ENCODE measurements around the gene GNAS-AS1. TPM values are rescaled to one million over a fixed set of nuclear protein-coding genes. Genes with fewer than 3 reads are reported as not detected.

Gene GNAS-AS1
- total RNA-seq, 1 experiment from 2014 or later: 0.11 TPM

- H4K20me1 ChIP-seq (ENCODE audit: low read length): no peaks in the 10 kb centered on the region
- H3K27ac ChIP-seq (ENCODE audit: low read length): no peak overlapping the region
- H3K4me2 ChIP-seq (ENCODE audit: low read length): no peak overlapping the region
- H3K9ac ChIP-seq (ENCODE audit: low read length): no peak overlapping the region
- ChIA-PET POLR2A (ENCODE audit: unreplicated experiment) (no interaction called here), CTCF (no interaction called here)
- peaks cover 19% of the 10 kb centered on the region for H3K4me1 ChIP-seq (ENCODE audit: insufficient read depth, low read length)
- H2AFZ ChIP-seq (ENCODE audit: low read length): no peak overlapping the region
- intact Hi-C loops (cut with micrococcal nuclease): no loop called here
- no peaks in the 10 kb centered on the region for H3K9me3 ChIP-seq (ENCODE audit: low read length)
- H3K4me3 ChIP-seq (ENCODE audit: low read length): no peak overlapping the region
- H3K36me3 ChIP-seq (ENCODE audit: low read depth, low read length): no peaks in the 10 kb centered on the region
- no peaks in the 10 kb centered on the region for H3K9me2 ChIP-seq (replicated peaks; ENCODE audit: low read length)
- TF ChIP-seq EZH2phosphoT487 (IDR thresholded peaks at IDR 0.05; ENCODE audit: borderline replicate concordance, low read length): no peak
- no peak for TF ChIP-seq CTCF (conservative IDR thresholded peaks at IDR 0.05; ENCODE audit: low read depth, low read length)
- no peak for TF ChIP-seq EZH2 (IDR thresholded peaks at IDR 0.05; ENCODE audit: low read length, unreplicated experiment)
- no peak for DNase-seq
- H3F3A ChIP-seq (ENCODE audit: low read length, unreplicated experiment): no peaks in the 10 kb centered on the region
- no peak for ATAC-seq
- H3K79me2 ChIP-seq (ENCODE audit: low read length): no peaks in the 10 kb centered on the region
- no peaks in the 10 kb centered on the region for H3K27me3 ChIP-seq (ENCODE audit: low read length)
- BruUV-seq (replicated peaks): no TSS peak
Measured at GRCh38 chr20:58877976-58878360, 27.3 kb upstream of the GNAS-AS1 start.

GRCh38 chr20:58877050-58877975, 26.6 kb upstream of the GNAS-AS1 start:
- no peaks in the 10 kb centered on the region for H3K36me3 ChIP-seq (ENCODE audit: low read depth, low read length)
- no peaks in the 10 kb centered on the region for H3K9me3 ChIP-seq (ENCODE audit: low read length)
- no peak overlapping the region for H3K27ac ChIP-seq (ENCODE audit: low read length)
- no peak overlapping the region for H3K9ac ChIP-seq (ENCODE audit: low read length)
- no peak overlapping the region for H3K4me3 ChIP-seq (ENCODE audit: low read length)
- intact Hi-C loops (cut with micrococcal nuclease): no loop called here
- CTCF ChIA-PET: no interaction called here
- H3K27me3 ChIP-seq (ENCODE audit: low read length): no peaks in the 10 kb centered on the region
- H3K79me2 ChIP-seq (ENCODE audit: low read length): no peaks in the 10 kb centered on the region
- no peaks in the 10 kb centered on the region for H3F3A ChIP-seq (ENCODE audit: low read length, unreplicated experiment)
- no peak overlapping the region for H2AFZ ChIP-seq (ENCODE audit: low read length)
- no peak for ATAC-seq
- peaks cover 19% of the 10 kb centered on the region for H3K4me1 ChIP-seq (ENCODE audit: insufficient read depth, low read length)
- POLR2A ChIA-PET (ENCODE audit: unreplicated experiment): no interaction called here
- BruUV-seq (replicated peaks): no TSS peak
- no peaks in the 10 kb centered on the region for H4K20me1 ChIP-seq (ENCODE audit: low read length)
- TF ChIP-seq EZH2 (IDR thresholded peaks at IDR 0.05; ENCODE audit: low read length, unreplicated experiment) (no peak), CTCF (conservative IDR thresholded peaks at IDR 0.05; ENCODE audit: low read depth, low read length) (no peak), EZH2phosphoT487 (IDR thresholded peaks at IDR 0.05; ENCODE audit: borderline replicate concordance, low read length) (no peak)
- DNase-seq: no peak
- no peak overlapping the region for H3K4me2 ChIP-seq (ENCODE audit: low read length)
- H3K9me2 ChIP-seq (replicated peaks; ENCODE audit: low read length): no peaks in the 10 kb centered on the region

GRCh38 chr20:58876437-58876836, 25.7 kb upstream of the GNAS-AS1 start:
- no peak overlapping the region for H2AFZ ChIP-seq (ENCODE audit: low read length)
- H3K79me2 ChIP-seq (ENCODE audit: low read length): no peaks in the 10 kb centered on the region
- no peak overlapping the region for H3K9ac ChIP-seq (ENCODE audit: low read length)
- H3K4me1 ChIP-seq (ENCODE audit: insufficient read depth, low read length): peaks cover 19% of the 10 kb centered on the region
- intact Hi-C loops (cut with micrococcal nuclease): no loop called here
- no peak for TF ChIP-seq EZH2 (IDR thresholded peaks at IDR 0.05; ENCODE audit: low read length, unreplicated experiment)
- TF ChIP-seq EZH2phosphoT487 (IDR thresholded peaks at IDR 0.05; ENCODE audit: borderline replicate concordance, low read length): no peak
- no peak for TF ChIP-seq CTCF (conservative IDR thresholded peaks at IDR 0.05; ENCODE audit: low read depth, low read length)
- no peaks in the 10 kb centered on the region for H4K20me1 ChIP-seq (ENCODE audit: low read length)
- BruUV-seq (replicated peaks): no TSS peak
- H3K9me3 ChIP-seq (ENCODE audit: low read length): no peaks in the 10 kb centered on the region
- DNase-seq (no peak), ATAC-seq (peak; percentile 13; the same call in 1 of the 2 replicates)
- H3K27ac ChIP-seq (ENCODE audit: low read length): no peak overlapping the region
- CTCF ChIA-PET: no interaction called here
- POLR2A ChIA-PET (ENCODE audit: unreplicated experiment): no interaction called here
- no peak overlapping the region for H3K4me3 ChIP-seq (ENCODE audit: low read length)
- H3K36me3 ChIP-seq (ENCODE audit: low read depth, low read length): no peaks in the 10 kb centered on the region
- no peaks in the 10 kb centered on the region for H3F3A ChIP-seq (ENCODE audit: low read length, unreplicated experiment)
- peak overlapping the region; percentile 53 for H3K4me2 ChIP-seq (ENCODE audit: low read length)
- H3K9me2 ChIP-seq (replicated peaks; ENCODE audit: low read length): no peaks in the 10 kb centered on the region
- H3K27me3 ChIP-seq (ENCODE audit: low read length): no peaks in the 10 kb centered on the region
